Measurements from ENCODE around the gene KRT74.

The KRT74 gene

GRCh38 chr12:52608161-52608560 lies 34.5 kb upstream of the KRT74 start:
- Histone ChIP-seq H3K4me1 (ENCODE audit: insufficient read depth, low read length, severe bottlenecking) (no peaks in the 10 kb centered on the region), H2AFZ (ENCODE audit: low read length) (no peak overlapping the region), H3K27ac (ENCODE audit: low read depth, low read length, poor library complexity, severe bottlenecking) (no peak overlapping the region), H3K4me2 (ENCODE audit: low read length) (no peak overlapping the region), H3K79me2 (ENCODE audit: insufficient read depth, low read length) (no peaks in the 10 kb centered on the region), H3K27me3 (ENCODE audit: insufficient read depth, low read length) (peaks cover 4% of the 10 kb centered on the region; the same call in 1 of the 2 replicates), H3K9me3 (ENCODE audit: low read length) (no peaks in the 10 kb centered on the region), H4K20me1 (ENCODE audit: insufficient read depth, low read length) (no peaks in the 10 kb centered on the region), H3K36me3 (ENCODE audit: insufficient read depth, low read length) (no peaks in the 10 kb centered on the region), H3K4me3 (ENCODE audit: low read depth, low read length, poor library complexity, severe bottlenecking) (no peak overlapping the region), H3K9me2 (ENCODE audit: low read depth, low read length) (no peaks in the 10 kb centered on the region), H3K9ac (ENCODE audit: low read length) (no peak overlapping the region), H3F3A (ENCODE audit: insufficient read depth, low read length) (no peaks in the 10 kb centered on the region)
- TF ChIP-seq EZH2 (IDR thresholded peaks at IDR 0.05; ENCODE audit: borderline replicate concordance, low read length) (no peak), CTCF (IDR thresholded peaks at IDR 0.05; ENCODE audit: low read length) (no peak)

DNA sequence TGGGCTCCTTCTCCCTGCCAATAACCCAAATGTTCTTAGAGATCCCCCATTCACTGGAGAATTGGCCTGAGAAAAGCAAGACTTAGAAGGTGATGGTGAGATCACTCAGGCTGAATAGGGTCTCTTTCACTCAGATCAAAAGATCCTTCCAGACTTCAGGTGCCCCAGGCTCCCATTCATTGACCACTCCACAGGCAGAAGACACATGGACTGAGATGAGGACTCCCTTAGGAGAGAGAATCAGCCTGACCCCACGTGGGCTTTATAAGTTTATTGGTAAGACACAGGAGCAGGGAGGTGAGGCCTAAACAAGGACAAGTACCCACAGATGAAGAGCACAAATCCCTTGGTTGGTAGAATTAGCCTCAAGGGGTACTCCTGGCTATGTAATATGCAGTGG lies 33.7 kb upstream of the KRT74 start:
- Histone ChIP-seq H4K20me1 (ENCODE audit: insufficient read depth, low read length) (no peaks in the 10 kb centered on the region), H3K79me2 (ENCODE audit: insufficient read depth, low read length) (no peaks in the 10 kb centered on the region), H3K27me3 (ENCODE audit: insufficient read depth, low read length) (peaks cover 4% of the 10 kb centered on the region; the same call in 1 of the 2 replicates), H3F3A (ENCODE audit: insufficient read depth, low read length) (no peaks in the 10 kb centered on the region), H3K9me2 (ENCODE audit: low read depth, low read length) (no peaks in the 10 kb centered on the region), H3K4me3 (ENCODE audit: low read depth, low read length, poor library complexity, severe bottlenecking) (no peak overlapping the region), H3K4me2 (ENCODE audit: low read length) (no peak overlapping the region), H3K36me3 (ENCODE audit: insufficient read depth, low read length) (no peaks in the 10 kb centered on the region), H3K27ac (ENCODE audit: low read depth, low read length, poor library complexity, severe bottlenecking) (no peak overlapping the region), H3K9ac (ENCODE audit: low read length) (no peak overlapping the region), H3K9me3 (ENCODE audit: low read length) (no peaks in the 10 kb centered on the region), H3K4me1 (ENCODE audit: insufficient read depth, low read length, severe bottlenecking) (no peaks in the 10 kb centered on the region), H2AFZ (ENCODE audit: low read length) (no peak overlapping the region)
- TF ChIP-seq EZH2 (IDR thresholded peaks at IDR 0.05; ENCODE audit: borderline replicate concordance, low read length) (no peak), CTCF (IDR thresholded peaks at IDR 0.05; ENCODE audit: low read length) (no peak)

- no peaks in the 10 kb centered on the region for H3K9me2 ChIP-seq (ENCODE audit: low read depth, low read length)
- H3K27me3 ChIP-seq (ENCODE audit: insufficient read depth, low read length), result peaks cover 5% of the 10 kb centered on the region; the same call in 1 of the 2 replicates
- H3K4me3 ChIP-seq (ENCODE audit: low read depth, low read length, poor library complexity, severe bottlenecking), result no peak overlapping the region
- H3K4me2 ChIP-seq (ENCODE audit: low read length), result no peak overlapping the region
- no peak overlapping the region for H2AFZ ChIP-seq (ENCODE audit: low read length)
- no peaks in the 10 kb centered on the region for H3K4me1 ChIP-seq (ENCODE audit: insufficient read depth, low read length, severe bottlenecking)
- TF ChIP-seq EZH2 (IDR thresholded peaks at IDR 0.05; ENCODE audit: borderline replicate concordance, low read length) (no peak), CTCF (IDR thresholded peaks at IDR 0.05; ENCODE audit: low read length) (no peak)
- no peak overlapping the region for H3K27ac ChIP-seq (ENCODE audit: low read depth, low read length, poor library complexity, severe bottlenecking)
- no peak overlapping the region for H3K9ac ChIP-seq (ENCODE audit: low read length)
- no peaks in the 10 kb centered on the region for H3K9me3 ChIP-seq (ENCODE audit: low read length)
- H4K20me1 ChIP-seq (ENCODE audit: insufficient read depth, low read length), result no peaks in the 10 kb centered on the region
- H3K36me3 ChIP-seq (ENCODE audit: insufficient read depth, low read length), result no peaks in the 10 kb centered on the region
- H3F3A ChIP-seq (ENCODE audit: insufficient read depth, low read length), result no peaks in the 10 kb centered on the region
- no peaks in the 10 kb centered on the region for H3K79me2 ChIP-seq (ENCODE audit: insufficient read depth, low read length)
Observed at GRCh38 chr12:52606581-52607218, 33.1 kb upstream of the KRT74 start.

Measured in OCI-LY1 (cell line).